Right lung (tissue), 5 donors: ENCODE data around the gene PSMC6. TPM values are rescaled to one million over a fixed set of nuclear protein-coding genes. Genes with fewer than 3 reads are reported as not detected.

Experiments used
- DNase-seq, 2 donors: peaks; one replicate each; pipeline ENCODE4 v3.0.0-alpha.2; 2013
- polyA plus RNA-seq, 5 donors: library from polyadenylated mRNA; unstranded; fragments of 120-200 nt; gene quantifications; one replicate each; pipeline versions ENCODE4 v1.2.1 to v1.2.3, GENCODE V29; 2013; ENCODE audit warnings: inconsistent platforms in 1 of 5, low replicate concordance in 1 of 5; ENCODE audit not compliant: insufficient read length in 5 of 5, insufficient read depth in 1 of 5

PSMC6 gene
- polyA plus RNA-seq, 5 donors = 130 to 191 (median 171) TPM

DNA sequence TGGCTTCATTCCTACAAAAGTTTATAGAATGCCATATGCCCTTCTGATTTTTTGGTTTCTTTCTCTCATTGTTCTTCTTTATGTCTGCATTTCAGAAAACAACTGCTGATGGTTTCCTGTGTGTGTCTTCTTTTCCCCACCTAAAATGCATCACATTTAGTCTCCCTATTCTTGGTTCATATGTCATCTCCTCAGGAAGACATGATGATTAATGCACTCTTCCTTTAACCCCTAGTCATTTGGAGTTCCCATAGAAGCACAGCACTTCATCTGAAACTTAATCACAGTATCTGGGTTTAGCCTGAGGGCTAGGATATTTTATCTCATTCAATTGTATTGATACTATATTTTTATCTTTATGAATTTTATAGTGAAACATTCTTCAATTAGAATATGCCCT, 62.9 kb downstream of the PSMC6 start:
- no peak for DNase-seq

DNA sequence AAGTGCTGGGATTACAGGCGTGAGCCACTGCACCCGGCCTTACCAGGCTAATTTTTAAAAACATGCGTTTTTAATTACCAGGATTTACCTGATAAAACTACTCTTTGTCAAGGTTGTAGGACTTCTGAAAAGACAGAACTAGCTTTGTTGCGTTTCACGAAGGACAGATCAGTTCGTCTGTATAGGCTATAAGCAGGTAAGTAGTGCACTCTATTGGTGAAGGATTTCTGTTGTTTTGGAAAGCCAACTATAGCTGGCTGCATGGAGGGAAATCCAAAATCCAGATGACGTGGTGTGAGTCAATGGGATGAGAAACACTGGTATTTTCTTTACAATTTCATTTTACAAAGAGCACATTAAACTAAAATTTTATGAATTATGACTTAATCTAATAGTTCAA, 69.8 kb downstream of the PSMC6 start:
- DNase-seq = no peak

Other genes with a start within 250 kb of the PSMC6 start
- gene TXNDC16, start 154.7 kb upstream of the PSMC6 start, polyA plus RNA-seq = 10 to 100 TPM; 10.7 to 23.4 (median 22.0) TPM
- gene GPR137C, start 154.4 kb upstream of the PSMC6 start, polyA plus RNA-seq = 1 to 10 TPM; 4.7 to 9.1 (median 7.0) TPM
- gene ERO1A, start 11.6 kb upstream of the PSMC6 start, polyA plus RNA-seq = 10 to 100 TPM; 21.3 to 33.2 (median 29.6) TPM
- 10 to 100 TPM; 15.0 to 21.2 (median 17.3) TPM for gene STYX, start 23.0 kb downstream of the PSMC6 start, polyA plus RNA-seq
- 10 to 100 TPM; 19.2 to 26.8 (median 22.5) TPM for gene GNPNAT1, start 84.4 kb downstream of the PSMC6 start, polyA plus RNA-seq
- 100 to 1,000 TPM; 102 to 156 (median 143) TPM for gene FERMT2, start 243.8 kb downstream of the PSMC6 start, polyA plus RNA-seq